Measurements from ENCODE around the gene PCDHAC2. TPM values are rescaled to one million over a fixed set of nuclear protein-coding genes. Genes with fewer than 3 reads are reported as not detected.

PCDHAC2 gene
- total and polyA plus RNA-seq, 2 of the 13 experiments (the other 11 are each of a cell fraction or from before 2014, with no cell fraction given), result not detected

DNA sequence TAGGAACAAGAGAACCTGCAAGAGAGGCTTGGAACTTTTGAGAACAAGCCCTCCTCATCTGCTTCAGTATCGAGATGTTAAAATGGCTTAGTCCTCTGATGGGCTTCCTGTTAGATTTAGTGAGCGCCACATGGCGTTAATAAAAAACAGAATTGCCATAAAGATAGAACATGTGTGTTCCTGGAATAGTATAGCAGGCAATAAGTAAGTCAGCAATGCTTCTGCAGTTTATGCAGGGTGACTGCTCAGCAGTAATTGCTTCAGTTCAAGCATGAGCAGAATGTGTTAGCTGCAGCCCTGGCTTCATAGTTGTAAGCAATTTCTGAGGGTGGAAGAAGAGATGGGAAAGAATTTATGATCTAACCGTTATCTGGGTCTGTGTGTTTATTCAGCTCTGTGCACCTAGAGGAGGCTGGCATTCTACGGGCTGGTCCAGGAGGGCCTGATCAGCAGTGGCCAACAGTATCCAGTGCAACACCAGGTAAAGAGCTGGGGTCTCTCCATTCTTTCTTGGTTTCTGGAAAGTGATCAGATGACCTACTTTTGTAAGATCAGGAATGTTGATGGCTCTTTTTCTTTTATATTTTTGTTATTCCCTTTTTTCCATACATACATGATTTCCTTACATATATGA lies 15.9 kb downstream of the PCDHAC2 start:
- H3K4me2 ChIP-seq (ENCODE audit: low read depth, low read length), result no peak overlapping the region
- ATAC-seq (no peak), FAIRE-seq (no peak), DNase-seq (ENCODE audit: low spot score) (no peak)
- intact Hi-C loops (cut with micrococcal nuclease; ENCODE audit: unreplicated experiment) (no loop called here), in situ Hi-C loops (cut with HindIII; ENCODE audit: extremely low pct_ligation_motif_present, low pct_unique_long_range_greater_than_20kb) (no loop called here)
- no peaks in the 10 kb centered on the region for H3K36me3 ChIP-seq (replicated peaks in 1 of 2; ENCODE audit: control insufficient read depth in 1 of 2, insufficient read depth in 2 of 2, low read length in 2 of 2)
- no peaks in the 10 kb centered on the region for H3K27me3 ChIP-seq (ENCODE audit: control insufficient read depth in 1 of 2, insufficient read depth in 2 of 2, low read length in 2 of 2)
- 10% methylated on average over 5 of the region's 5 CpGs for WGBS (ENCODE audit: low lambda C conversion rate)
- no peaks in the 10 kb centered on the region for H4K20me1 ChIP-seq (ENCODE audit: insufficient read depth, low read length)
- H3K4me1 ChIP-seq (ENCODE audit: insufficient read depth, low read length), result no peaks in the 10 kb centered on the region
- no TSS peak for BruUV-seq (replicated peaks)
- CTCF ChIA-PET (ENCODE audit: low intra/inter-chr PET ratio, low total read pairs), result no interaction called here
- H3K79me2 ChIP-seq (ENCODE audit: insufficient read depth, low read length), result no peaks in the 10 kb centered on the region
- no peaks in the 10 kb centered on the region for H3K9me3 ChIP-seq (ENCODE audit: low read length)
- H3K9ac ChIP-seq (ENCODE audit: insufficient read depth, low read depth, low read length), result no peak overlapping the region
- TF ChIP-seq SOX6 (IDR thresholded peaks at IDR 0.05), result no peak
- no peak for TF ChIP-seq SOX6 (CRISPR knock-in tag; IDR thresholded peaks at IDR 0.05)
- TF ChIP-seq NFE2L2 (IDR thresholded peaks at IDR 0.05; ENCODE audit: low read length), result no peak
- TF ChIP-seq, protein P1, sequence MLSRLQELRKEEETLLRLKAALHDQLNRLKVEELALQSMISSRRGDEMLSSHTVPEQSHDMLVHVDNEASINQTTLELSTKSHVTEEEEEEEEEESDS (CRISPR knock-in tag; IDR thresholded peaks at IDR 0.05; ENCODE audit: borderline replicate concordance), result no peak
- TF ChIP-seq, protein P2, sequence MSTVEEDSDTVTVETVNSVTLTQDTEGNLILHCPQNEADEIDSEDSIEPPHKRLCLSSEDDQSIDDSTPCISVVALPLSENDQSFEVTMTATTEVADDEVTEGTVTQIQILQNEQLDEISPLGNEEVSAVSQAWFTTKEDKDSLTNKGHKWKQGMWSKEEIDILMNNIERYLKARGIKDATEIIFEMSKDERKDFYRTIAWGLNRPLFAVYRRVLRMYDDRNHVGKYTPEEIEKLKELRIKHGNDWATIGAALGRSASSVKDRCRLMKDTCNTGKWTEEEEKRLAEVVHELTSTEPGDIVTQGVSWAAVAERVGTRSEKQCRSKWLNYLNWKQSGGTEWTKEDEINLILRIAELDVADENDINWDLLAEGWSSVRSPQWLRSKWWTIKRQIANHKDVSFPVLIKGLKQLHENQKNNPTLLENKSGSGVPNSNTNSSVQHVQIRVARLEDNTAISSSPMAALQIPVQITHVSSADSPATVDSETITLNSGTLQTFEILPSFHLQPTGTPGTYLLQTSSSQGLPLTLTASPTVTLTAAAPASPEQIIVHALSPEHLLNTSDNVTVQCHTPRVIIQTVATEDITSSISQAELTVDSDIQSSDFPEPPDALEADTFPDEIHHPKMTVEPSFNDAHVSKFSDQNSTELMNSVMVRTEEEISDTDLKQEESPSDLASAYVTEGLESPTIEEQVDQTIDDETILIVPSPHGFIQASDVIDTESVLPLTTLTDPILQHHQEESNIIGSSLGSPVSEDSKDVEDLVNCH (CRISPR knock-in tag; IDR thresholded peaks at IDR 0.05), result no peak
- no peak for TF ChIP-seq SNAPC2 (CRISPR knock-in tag; IDR thresholded peaks at IDR 0.05)
- no peak for TF ChIP-seq MIXL1 (CRISPR knock-in tag; IDR thresholded peaks at IDR 0.05)
- no peak for TF ChIP-seq HDAC2 (CRISPR knock-in tag; IDR thresholded peaks at IDR 0.05)
- TF ChIP-seq TARDBP (CRISPR knock-in tag; IDR thresholded peaks at IDR 0.05), result no peak
- POLR2A ChIA-PET, result no interaction called here
- H2AFZ ChIP-seq (ENCODE audit: low read length), result no peak overlapping the region
- no peak overlapping the region for H3K4me3 ChIP-seq (replicated peaks in 1 of 3; ENCODE audit: insufficient read depth in 1 of 3, low read depth in 2 of 3, low read length in 3 of 3)
- H3K27ac ChIP-seq (ENCODE audit: extremely low read length, insufficient read depth, low read length), result no peak overlapping the region

Data from HepG2 (cell line).